GM18951 (cell line): Measurements from ENCODE around the gene GALNT14.

ENCODE experiments used
- POLR2A ChIP-seq: IDR thresholded peaks from 4 replicates; pipeline ENCODE4 v1.6.1; 2011; ENCODE audit warnings: mild to moderate bottlenecking; ENCODE audit not compliant: insufficient read length, insufficient read depth; ENCODE audit errors: extremely low read depth
- in situ Hi-C: fragments of 300-500 bp; cut with MboI; formaldehyde crosslinking; loops from one replicate; pipeline ENCODE4 v1.12.0; 2022; ENCODE audit warnings: low sequenced_read_pairs, mixed read lengths, inconsistent platforms; ENCODE audit not compliant: unreplicated experiment

GALNT14 gene

GRCh38 chr2:31016648-31017047 is 121.6 kb downstream of the GALNT14 start:
- in situ Hi-C loops: no loop called here
- no peak for TF ChIP-seq POLR2A

GRCh38 chr2:31014516-31014915 is 123.7 kb downstream of the GALNT14 start:
- TF ChIP-seq POLR2A: no peak
- in situ Hi-C loops: no loop called here

- in situ Hi-C loops: no loop called here
- TF ChIP-seq POLR2A: no peak
These were observed 124.9 kb downstream of the GALNT14 start for GRCh38 chr2:31013301-31013700.

- in situ Hi-C loops: no loop called here
- TF ChIP-seq POLR2A: no peak
These were observed 125.8 kb downstream of the GALNT14 start for GRCh38 chr2:31012406-31012805.

- no peak for TF ChIP-seq POLR2A
- in situ Hi-C loops: no loop called here
These were observed 126.7 kb downstream of the GALNT14 start for GRCh38 chr2:31011587-31011986.

GRCh38 chr2:31008561-31009114 is 129.6 kb downstream of the GALNT14 start:
- in situ Hi-C loops: no loop called here
- no peak for TF ChIP-seq POLR2A

GRCh38 chr2:31004257-31004656 is 134.0 kb downstream of the GALNT14 start:
- TF ChIP-seq POLR2A: no peak
- in situ Hi-C loops: no loop called here

- in situ Hi-C loops: no loop called here
- TF ChIP-seq POLR2A: no peak
These were observed 134.5 kb downstream of the GALNT14 start for GRCh38 chr2:31003749-31004148.

- no peak for TF ChIP-seq POLR2A
- in situ Hi-C loops: no loop called here
These were observed 135.6 kb downstream of the GALNT14 start for GRCh38 chr2:31002537-31003150.

GRCh38 chr2:31000970-31001369 is 137.3 kb downstream of the GALNT14 start:
- in situ Hi-C loops: no loop called here

GRCh38 chr2:30998672-30999071 is 139.6 kb downstream of the GALNT14 start:
- in situ Hi-C loops: no loop called here
- no peak for TF ChIP-seq POLR2A

More at GRCh38 chr2:31000970-31001369, 137.3 kb downstream of the GALNT14 start:
- TF ChIP-seq POLR2A: no peak

- TF ChIP-seq POLR2A: no peak
- in situ Hi-C loops: no loop called here
These were observed 140.3 kb downstream of the GALNT14 start for GRCh38 chr2:30997979-30998378.

- TF ChIP-seq POLR2A: no peak
- in situ Hi-C loops: no loop called here
These were observed 143.8 kb downstream of the GALNT14 start for GRCh38 chr2:30994227-30995056.

- in situ Hi-C loops: no loop called here
- TF ChIP-seq POLR2A: no peak
These were observed 145.5 kb downstream of the GALNT14 start for GRCh38 chr2:30992781-30993180.
